Right lobe of liver (tissue), 6 donors: ENCODE data around the gene SMU1. TPM values are rescaled to one million over a fixed set of nuclear protein-coding genes. Genes with fewer than 3 reads are reported as not detected.

ENCODE experiments used
- ATAC-seq, 4 donors: fragments of 200-7000 bp; cut with Tn5 transposase; one replicate each; pipeline ENCODE4 v1.9.1; 2020; ENCODE audit warnings: mild to moderate bottlenecking in 4 of 4, moderate library complexity in 4 of 4
- DNase-seq, 3 donors: peaks; one replicate each; pipeline ENCODE4 v3.0.0-alpha.2; 2020
- H3K27ac ChIP-seq, 3 donors: fragments of 200-600 bp; one replicate each; pipeline ENCODE4 v1.8.0; 2022
- H3K27me3 ChIP-seq, 2 donors: fragments of 200-600 bp; one replicate each; pipeline ENCODE4 v1.8.0; 2022
- H3K36me3 ChIP-seq, 4 donors: fragments of 200-600 bp; sonication (generic) in 1 of 4; one replicate each; pipeline versions ENCODE4 v1.5.1 to v1.8.0; 2017 to 2022; ENCODE audit warnings: control low read depth in 1 of 4
- H3K4me1 ChIP-seq, 4 donors: fragments of 200-600 bp; sonication (generic) in 1 of 4; one replicate each; pipeline versions ENCODE4 v1.5.1 to v1.8.0; 2017 to 2022; ENCODE audit warnings: control low read depth in 1 of 4
- H3K4me3 ChIP-seq, 3 donors: fragments of 200-600 bp; one replicate each; pipeline ENCODE4 v1.8.0; 2022
- H3K9me3 ChIP-seq, 4 donors: fragments of 200-600 bp; sonication (generic) in 1 of 4; one replicate each; pipeline versions ENCODE4 v1.5.1 to v1.8.0; 2017 to 2022; ENCODE audit warnings: control low read depth in 1 of 4
- POLR2A ChIP-seq: fragments of 450-650 bp; IDR thresholded peaks from one replicate; pipeline ENCODE4 v1.6.1; 2017; ENCODE audit warnings: antibody characterized with exemption, mild to moderate bottlenecking
- WGBS: methylation state at CpG from one replicate; pipeline ENCODE4 v1.1.6; 2018; ENCODE audit warnings: low coverage, low lambda C conversion rate; ENCODE audit not compliant: insufficient coverage; ENCODE audit errors: missing lambda C conversion rate; 5-methylcytosine and 5-hydroxymethylcytosine counted together
- intact Hi-C, 2 donors: fragments of 100-400 bp; cut with DNase I; formaldehyde crosslinking; loops; one replicate each; pipeline versions ENCODE4 v1.11.2 to v1.14.1; 2022
- total RNA-seq, 6 experiments: library from RNA; depleted of rRNA in 2 of 6; stranded (reverse); fragments of >200 nt in 2 of 6; fragmentation: NEBNext Ultra II Directional in 3 of 6; extraction: Animal tissue kit (Norgen Biotek cat#: 25700) in 3 of 6; gene quantifications; one replicate each; pipeline versions ENCODE4 v1.1.0 to v1.2.4, GENCODE V29; 2016 to 2023
- TF ChIP-seq, protein P1 (sequence below), 4 donors: fragments of 200-600 bp in 3 of 4; fragments of 450-650 bp in 1 of 4; IDR thresholded peaks; one replicate each; pipeline versions ENCODE4 v1.5.1 to v1.8.0; 2016 to 2022; ENCODE audit warnings: antibody characterized with exemption in 4 of 4, mild to moderate bottlenecking in 2 of 4
- donor health status: DM: no; HTN: yes; CAD: no.
- donor health status: DM: no; HTN: no; CAD: no.
- donor health status: DM: no; HTN: no; CAD: no.
- donor health status: DM: no; HTN: yes; CAD: no.
- donor health status: DM: no; HTN: yes; CAD: no.

The SMU1 gene
- total RNA-seq, 6 experiments from 2014 or later, result 7.0 to 10.4 (median 8.5) TPM

- no peak overlapping the region for H3K27ac ChIP-seq
- H3K9me3 ChIP-seq, result no peaks in the 10 kb centered on the region
- H3K27me3 ChIP-seq, result no peaks in the 10 kb centered on the region
- DNase-seq (peak in 1 of 3 donors; percentile 27), ATAC-seq (peak in 2 of 4 donors; percentile 11 to 16)
- H3K36me3 ChIP-seq, result peaks cover 0 to 79% (median 28%) of the 10 kb centered on the region in 4 donors
- intact Hi-C loops, result no loop called here
- H3K4me3 ChIP-seq, result no peak overlapping the region
- WGBS, result 54% methylated on average over 2 of the region's 2 CpGs
- TF ChIP-seq POLR2A, result no peak
- TF ChIP-seq, protein P1, sequence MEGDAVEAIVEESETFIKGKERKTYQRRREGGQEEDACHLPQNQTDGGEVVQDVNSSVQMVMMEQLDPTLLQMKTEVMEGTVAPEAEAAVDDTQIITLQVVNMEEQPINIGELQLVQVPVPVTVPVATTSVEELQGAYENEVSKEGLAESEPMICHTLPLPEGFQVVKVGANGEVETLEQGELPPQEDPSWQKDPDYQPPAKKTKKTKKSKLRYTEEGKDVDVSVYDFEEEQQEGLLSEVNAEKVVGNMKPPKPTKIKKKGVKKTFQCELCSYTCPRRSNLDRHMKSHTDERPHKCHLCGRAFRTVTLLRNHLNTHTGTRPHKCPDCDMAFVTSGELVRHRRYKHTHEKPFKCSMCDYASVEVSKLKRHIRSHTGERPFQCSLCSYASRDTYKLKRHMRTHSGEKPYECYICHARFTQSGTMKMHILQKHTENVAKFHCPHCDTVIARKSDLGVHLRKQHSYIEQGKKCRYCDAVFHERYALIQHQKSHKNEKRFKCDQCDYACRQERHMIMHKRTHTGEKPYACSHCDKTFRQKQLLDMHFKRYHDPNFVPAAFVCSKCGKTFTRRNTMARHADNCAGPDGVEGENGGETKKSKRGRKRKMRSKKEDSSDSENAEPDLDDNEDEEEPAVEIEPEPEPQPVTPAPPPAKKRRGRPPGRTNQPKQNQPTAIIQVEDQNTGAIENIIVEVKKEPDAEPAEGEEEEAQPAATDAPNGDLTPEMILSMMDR (IDR thresholded peaks at IDR 0.05), result no peak
- peaks cover 0 to 28% (median 0%) of the 10 kb centered on the region in 4 donors for H3K4me1 ChIP-seq
Measured at GRCh38 chr9:33116860-33117259, 40.4 kb upstream of the SMU1 start.

DNA sequence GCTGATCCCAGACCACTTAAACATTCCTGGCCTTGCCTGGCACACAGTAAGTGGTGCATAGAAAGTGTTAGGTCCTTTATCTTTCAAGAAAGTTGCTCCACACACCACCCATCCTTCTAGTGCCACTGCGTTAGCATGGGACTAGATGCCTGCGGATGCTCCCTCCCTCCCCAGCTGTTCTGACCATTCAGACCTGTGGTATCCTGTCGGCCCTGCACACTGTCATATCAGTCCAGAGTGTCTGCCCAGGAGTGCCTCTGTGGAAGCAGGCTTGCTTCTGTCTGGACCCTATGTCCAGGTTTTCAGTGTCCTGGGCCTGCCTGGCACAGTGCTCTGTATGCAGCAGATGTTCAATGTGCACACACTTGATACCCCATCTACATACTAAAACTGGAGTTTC is 38.3 kb upstream of the SMU1 start:
- H3K9me3 ChIP-seq, result no peaks in the 10 kb centered on the region

GRCh38 chr9:33113799-33114547 is 37.5 kb upstream of the SMU1 start:
- Histone ChIP-seq H3K27ac (no peak overlapping the region), H3K27me3 (no peaks in the 10 kb centered on the region), H3K9me3 (no peaks in the 10 kb centered on the region), H3K4me1 (peaks cover 0 to 8% (median 0%) of the 10 kb centered on the region in 4 donors), H3K4me3 (no peak overlapping the region), H3K36me3 (peaks cover 0 to 82% (median 28%) of the 10 kb centered on the region in 4 donors)
- DNase-seq (no peak), ATAC-seq (no peak)
- intact Hi-C loops, result no loop called here
- 91% methylated on average over 6 of the region's 11 CpGs for WGBS
- TF ChIP-seq, protein P1 (IDR thresholded peaks at IDR 0.05), result no peak

More for the DNA sequence above, 38.3 kb upstream of the SMU1 start:
- no peak for TF ChIP-seq POLR2A
- TF ChIP-seq, protein P1 (IDR thresholded peaks at IDR 0.05), result no peak
- no peak for DNase-seq
- Histone ChIP-seq H3K36me3 (peaks cover 0 to 89% (median 30%) of the 10 kb centered on the region in 4 donors), H3K4me3 (no peak overlapping the region), H3K27ac (no peak overlapping the region), H3K4me1 (peaks cover 0 to 15% (median 0%) of the 10 kb centered on the region in 4 donors), H3K27me3 (no peaks in the 10 kb centered on the region)
- no peak for ATAC-seq
- intact Hi-C loops, result no loop called here
- WGBS, result 90% methylated on average over 3 of the region's 3 CpGs

- peaks cover 0 to 11% (median 3%) of the 10 kb centered on the region in 4 donors for H3K4me1 ChIP-seq
- no peaks in the 10 kb centered on the region for H3K9me3 ChIP-seq
- no peak for DNase-seq
- peaks cover 0 to 70% (median 26%) of the 10 kb centered on the region in 4 donors for H3K36me3 ChIP-seq
- no peak for ATAC-seq
- H3K4me3 ChIP-seq, result no peak overlapping the region
- TF ChIP-seq, protein P1 (IDR thresholded peaks at IDR 0.05), result no peak
- no peak for TF ChIP-seq POLR2A
- H3K27ac ChIP-seq, result no peak overlapping the region
- no peaks in the 10 kb centered on the region for H3K27me3 ChIP-seq
- WGBS, result 67% methylated on average over 1 of the region's 4 CpGs
- intact Hi-C loops, result no loop called here
Measured at GRCh38 chr9:33112094-33112493, 35.6 kb upstream of the SMU1 start.
